SKM-1 (cell line): Measurements from ENCODE around the gene OPCML.

Source experiments
- DNase-seq: peaks from one replicate; lab custom pipeline; 2025; ENCODE audit not compliant: unreplicated experiment; lab: John Stamatoyannopoulos, UW

OPCML gene

DNA sequence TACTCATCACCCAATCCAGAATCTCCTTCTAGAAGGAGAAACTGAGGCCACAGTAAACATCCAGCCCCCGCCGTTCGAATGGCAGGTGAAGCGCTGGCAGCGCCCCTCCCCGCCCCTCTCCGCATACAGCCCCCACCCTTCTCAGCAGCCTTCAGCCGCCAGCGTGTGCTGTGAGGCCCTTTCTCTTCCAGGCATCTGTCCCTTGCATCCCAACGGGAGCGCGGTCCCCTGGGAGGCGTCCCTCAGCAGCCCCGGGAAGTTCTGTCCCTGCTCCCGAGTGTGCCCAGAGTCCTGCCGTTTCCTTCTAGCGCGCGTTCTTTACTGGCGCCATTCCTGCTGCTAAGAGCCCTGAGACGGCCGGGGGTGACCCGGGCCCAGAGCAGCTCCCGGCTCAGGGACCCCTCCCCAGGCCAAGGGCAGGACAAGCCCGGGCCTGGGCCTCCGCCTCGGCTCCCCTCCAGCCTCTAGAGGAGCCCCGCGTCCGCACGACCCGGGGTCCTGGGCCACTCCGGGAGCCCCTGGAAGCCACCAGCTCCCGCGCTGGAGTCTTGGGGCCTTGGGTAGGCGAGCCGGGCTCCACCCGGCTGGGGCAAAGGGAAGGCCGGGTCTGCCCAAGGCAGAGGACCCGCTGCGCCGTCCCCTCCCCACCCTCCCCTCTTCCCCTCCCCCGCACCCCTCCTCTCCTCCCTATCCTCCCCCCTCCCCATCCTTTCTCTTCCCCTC is 450.4 kb downstream of the OPCML start:
- DNase-seq = no peak

GRCh38 chr11:133081020-133081419 is 451.3 kb downstream of the OPCML start:
- DNase-seq = no peak

GRCh38 chr11:133078591-133079404 is 453.5 kb downstream of the OPCML start:
- DNase-seq = peak; percentile 6

DNA sequence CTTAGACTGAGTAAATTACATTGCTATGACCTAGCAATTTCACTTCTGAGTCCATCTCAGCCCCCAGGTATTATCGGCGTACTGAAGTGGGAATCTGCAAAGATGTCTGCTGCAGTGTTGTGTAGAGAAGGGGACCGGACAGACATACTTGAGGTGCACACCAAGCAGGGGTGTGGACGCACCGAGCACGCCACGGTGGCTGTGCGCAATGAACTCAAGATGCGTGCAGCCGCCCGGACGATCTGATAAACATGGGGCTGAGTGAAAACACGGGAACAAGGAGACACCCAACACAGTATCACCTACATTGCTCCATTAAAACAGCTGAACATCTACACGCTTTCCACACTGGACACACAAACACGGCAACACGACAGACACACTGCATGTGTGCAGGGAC is 454.3 kb downstream of the OPCML start:
- DNase-seq = no peak

- no peak for DNase-seq
Measured at GRCh38 chr11:133075351-133075750, 456.9 kb downstream of the OPCML start.

DNA sequence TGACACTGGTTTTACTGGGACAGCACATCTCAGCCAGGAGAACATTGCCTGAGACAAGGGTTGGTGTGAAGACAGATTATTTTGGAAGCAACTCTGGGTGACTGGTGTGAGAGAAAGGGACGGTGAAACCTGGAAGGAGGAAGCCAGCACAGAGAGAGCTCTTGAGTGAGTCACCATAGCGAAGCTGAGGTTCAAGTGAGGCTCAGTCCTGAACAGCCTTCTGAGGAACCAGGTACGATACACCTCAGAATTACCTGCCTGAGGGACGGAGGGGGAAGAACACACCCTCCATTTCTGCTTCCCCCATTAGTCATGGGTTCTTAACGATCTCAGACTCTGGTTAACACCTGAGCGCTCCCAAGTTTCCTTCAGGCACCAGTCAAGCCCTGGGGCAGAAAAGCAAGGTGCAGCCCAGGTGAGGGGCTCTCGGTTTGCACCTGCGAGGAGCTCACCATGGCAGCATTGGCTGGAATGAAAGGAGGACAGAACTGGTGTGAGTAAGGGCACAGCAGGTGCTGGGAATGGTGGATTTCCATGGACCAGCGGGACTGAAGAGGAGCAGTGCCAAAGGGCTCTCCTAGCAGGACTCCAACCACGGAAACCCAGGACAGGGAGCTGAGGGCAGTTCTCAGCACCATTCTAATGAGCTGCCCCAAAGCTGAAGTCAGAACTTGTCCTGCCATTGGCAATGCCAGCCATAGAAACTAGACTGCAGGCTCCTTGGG is 459.3 kb downstream of the OPCML start:
- DNase-seq = no peak

GRCh38 chr11:133072378-133072777 is 459.9 kb downstream of the OPCML start:
- DNase-seq = no peak

DNA sequence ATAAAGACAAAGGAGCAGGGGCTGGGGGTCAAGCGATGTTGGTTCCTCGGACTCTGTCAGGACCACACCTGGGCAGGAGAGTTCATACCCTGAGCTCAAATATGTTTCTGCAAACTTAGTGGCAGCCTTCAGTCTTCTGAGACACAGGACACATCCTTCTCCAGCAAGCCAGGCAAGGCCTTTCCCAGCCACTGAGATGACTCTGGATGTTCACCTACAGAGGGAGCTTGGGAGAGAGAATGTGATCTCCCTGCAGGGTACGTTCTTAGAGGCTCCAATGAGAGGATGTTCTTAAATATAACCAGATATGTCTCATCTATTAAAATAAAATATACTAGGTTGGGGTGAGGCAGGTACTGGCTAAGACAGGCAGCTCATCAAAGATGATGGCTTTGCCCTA is 461.5 kb downstream of the OPCML start:
- no peak for DNase-seq

DNA sequence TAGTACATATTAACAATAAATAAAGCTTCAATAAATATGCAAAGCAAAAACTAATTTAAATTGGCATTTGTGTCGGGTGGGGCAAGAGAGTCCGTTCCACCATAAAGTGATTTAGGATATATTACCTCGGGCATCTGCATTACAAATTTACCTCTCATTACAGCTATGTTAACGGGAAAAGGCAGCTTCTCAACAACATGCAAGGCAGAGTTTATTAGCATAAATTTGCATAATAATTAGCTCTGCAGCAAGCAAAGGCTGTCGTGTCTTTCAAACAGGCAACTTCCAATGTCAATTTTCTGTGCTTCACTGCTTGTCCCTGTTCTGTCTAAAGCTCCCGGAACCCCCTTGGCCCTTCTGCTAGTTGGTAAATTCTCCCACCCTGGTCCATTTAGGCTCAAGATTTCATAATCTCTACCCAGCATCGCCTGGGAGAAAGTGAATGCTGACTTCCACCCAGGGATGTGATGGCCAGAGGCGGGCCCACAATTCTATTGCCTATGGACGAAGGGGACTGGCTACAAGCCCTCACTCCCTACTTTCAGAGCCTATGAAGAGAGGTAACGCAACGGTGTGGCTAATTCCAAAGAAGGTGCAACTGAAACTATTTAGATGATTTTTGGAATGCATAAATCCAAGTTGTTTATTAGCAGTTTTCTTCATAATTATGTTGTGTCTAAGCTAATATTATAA is 462.1 kb downstream of the OPCML start:
- DNase-seq = no peak

GRCh38 chr11:133065847-133066485 is 466.3 kb downstream of the OPCML start:
- DNase-seq = no peak

DNA sequence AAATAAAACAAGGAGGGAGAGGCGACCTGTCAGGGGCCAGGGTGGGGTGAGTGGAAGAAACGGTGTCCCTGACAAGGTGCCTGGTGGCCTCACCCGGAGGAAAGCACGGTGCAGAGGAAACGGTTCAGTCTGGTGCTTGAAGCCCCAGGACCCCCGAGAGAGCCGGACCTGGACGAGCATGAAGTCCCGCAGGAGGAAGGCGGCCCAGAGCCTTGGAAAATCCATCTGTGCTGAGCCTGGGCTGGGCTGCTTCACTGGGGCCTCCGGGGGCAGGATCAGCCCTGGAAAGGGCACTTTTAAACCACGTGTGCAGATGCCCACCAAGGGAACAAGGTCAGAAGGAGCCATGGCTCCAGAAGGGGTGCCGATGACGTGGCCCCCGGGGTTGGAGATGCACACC is 467.3 kb downstream of the OPCML start:
- DNase-seq = no peak

DNA sequence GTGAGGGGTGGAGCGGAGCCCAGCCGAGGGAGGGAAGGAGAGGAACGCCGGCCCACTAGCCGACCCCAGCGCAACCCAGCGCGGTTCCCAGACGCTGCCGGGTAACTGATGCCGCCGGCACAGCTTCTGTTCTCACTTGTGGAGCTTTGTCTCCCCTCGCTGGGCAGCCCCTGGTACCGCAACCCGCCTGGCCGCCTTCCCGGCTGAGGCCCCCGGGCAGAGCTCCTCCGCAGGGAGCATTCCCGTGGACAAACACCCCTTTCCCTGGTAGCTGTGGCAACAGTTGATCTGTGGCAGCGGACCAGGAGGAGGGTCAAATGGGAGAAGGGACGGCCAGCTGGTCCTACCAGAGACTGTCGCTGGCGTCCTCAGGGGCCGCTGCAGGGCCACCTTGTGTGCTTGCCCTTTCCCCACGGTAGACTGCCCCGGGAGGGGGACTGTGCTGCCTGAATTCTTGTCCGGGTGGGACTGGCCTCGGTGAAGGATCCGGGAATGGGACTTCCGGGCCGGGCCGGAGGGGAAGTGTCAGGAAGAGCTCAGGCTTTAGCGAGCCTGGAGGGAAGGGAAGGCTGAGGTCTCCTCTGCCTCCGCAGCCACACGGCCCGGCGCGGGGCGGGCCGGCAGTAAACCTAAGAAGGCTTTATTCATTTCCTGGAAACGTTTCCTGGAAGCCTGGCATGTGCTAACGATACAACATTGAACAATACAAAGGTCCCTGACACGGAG is 468.0 kb downstream of the OPCML start:
- no peak for DNase-seq

DNA sequence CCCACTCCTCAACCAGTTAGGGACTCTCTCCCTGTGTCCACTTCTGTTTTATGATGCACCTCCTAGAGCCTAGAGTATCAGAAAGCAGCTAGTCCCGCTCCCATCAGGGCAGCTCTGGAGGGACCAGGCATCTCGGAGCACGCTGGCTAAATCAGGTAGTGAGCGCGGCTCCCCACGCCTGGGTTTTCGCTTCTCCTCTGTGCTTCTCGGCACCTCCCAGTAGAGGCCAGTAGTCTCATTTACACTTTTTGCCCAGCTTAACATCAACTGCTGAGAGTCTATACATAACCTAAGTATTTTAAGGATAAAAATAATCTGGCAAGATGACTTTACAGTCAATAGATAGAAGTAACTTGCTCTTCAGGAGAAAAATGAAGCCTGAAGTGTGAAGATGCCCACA is 473.8 kb downstream of the OPCML start:
- no peak for DNase-seq

- no peak for DNase-seq
Measured at GRCh38 chr11:133053124-133053776, 479.1 kb downstream of the OPCML start.

GRCh38 chr11:133052537-133052936 is 479.8 kb downstream of the OPCML start:
- DNase-seq = no peak

DNA sequence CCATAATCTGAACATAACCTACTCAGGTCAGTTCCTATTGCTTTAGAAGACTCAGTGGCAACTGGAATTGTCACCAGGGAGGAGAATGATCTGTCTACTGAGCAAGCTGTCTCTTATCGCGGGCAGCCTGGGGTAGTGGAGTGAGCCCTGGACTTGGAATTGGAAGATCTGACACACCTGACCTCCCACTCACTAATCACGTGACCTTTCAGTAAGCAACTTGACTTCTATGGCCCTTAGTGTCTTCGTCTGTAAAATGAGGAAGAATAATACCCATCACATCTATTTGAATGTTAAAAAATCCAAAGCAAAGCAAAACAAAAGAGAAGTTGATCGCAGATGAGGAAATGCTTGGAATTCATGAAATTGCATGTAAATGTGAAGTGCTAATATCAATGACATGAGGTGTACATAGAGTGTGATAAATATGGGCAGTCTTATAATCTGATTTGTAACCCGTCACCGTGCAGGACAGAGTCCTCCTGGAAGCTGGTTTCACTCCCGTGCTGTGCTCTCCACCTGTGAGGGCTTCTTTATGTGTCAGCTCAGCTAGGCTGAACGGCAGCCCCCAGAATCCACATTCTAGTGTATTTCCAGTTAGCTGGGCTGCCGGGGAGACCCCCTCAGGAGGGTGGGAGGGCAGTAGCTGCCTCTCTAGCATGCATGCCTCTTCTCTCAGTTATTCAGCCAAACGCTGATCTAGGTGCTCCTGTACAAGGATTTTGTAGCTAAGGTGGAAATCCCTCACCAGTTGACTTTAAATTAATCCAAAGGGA is 482.9 kb downstream of the OPCML start:
- DNase-seq = no peak

GRCh38 chr11:133048270-133048669 is 484.0 kb downstream of the OPCML start:
- DNase-seq = no peak

DNA sequence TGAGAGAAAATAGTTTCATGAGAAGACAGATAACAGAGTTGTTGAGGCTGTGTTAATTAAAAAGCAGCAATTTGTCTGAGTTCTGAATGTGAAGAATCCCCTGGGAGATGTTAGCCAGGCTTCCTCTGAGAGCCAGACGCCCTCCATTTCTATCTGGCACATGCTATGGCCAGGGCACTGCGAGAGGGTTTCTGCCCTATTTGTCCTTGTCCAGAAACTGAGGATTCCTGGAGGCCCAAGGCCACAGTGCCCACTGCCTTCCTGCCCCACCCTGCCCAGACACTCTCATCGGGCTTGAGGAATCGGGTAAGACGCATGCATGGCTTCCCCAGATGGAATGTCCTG is 484.6 kb downstream of the OPCML start:
- no peak for DNase-seq
